ENCODE data around the gene ABCD4.

Gene ABCD4

DNA sequence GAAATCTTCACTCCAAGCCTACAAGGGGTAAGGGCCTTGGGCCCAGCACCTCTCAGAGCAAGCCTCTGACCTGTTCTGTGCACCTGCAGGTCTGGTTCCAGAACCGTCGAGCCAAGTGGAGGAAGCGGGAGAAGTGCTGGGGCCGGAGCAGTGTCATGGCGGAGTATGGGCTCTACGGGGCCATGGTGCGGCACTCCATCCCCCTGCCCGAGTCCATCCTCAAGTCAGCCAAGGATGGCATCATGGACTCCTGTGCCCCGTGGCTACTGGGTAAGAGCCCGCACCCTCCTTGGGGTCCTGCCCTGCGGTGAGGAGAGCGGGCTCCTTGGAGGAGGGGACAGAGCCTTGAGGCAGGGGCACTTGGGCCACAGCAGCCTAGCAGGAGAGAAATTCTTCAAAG is 43.2 kb downstream of the ABCD4 start:
- no peak for DNase-seq (ENCODE audit: low read depth in 2 of 2)

DNA sequence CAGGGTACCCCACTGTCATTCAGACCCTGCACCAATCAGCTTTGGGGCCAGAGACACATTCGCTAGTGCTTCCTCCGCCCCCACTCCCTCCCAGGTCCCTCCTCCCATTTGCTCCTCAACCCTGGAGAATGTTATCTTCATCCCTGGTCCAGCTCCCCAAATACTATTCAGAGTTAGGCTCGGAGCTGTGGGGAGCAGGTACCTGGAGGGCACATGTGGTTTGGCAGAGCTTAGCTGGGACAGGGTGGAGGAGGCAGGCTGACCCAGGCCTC is 44.0 kb downstream of the ABCD4 start:
- no peak for DNase-seq (ENCODE audit: low read depth in 2 of 2)

DNA sequence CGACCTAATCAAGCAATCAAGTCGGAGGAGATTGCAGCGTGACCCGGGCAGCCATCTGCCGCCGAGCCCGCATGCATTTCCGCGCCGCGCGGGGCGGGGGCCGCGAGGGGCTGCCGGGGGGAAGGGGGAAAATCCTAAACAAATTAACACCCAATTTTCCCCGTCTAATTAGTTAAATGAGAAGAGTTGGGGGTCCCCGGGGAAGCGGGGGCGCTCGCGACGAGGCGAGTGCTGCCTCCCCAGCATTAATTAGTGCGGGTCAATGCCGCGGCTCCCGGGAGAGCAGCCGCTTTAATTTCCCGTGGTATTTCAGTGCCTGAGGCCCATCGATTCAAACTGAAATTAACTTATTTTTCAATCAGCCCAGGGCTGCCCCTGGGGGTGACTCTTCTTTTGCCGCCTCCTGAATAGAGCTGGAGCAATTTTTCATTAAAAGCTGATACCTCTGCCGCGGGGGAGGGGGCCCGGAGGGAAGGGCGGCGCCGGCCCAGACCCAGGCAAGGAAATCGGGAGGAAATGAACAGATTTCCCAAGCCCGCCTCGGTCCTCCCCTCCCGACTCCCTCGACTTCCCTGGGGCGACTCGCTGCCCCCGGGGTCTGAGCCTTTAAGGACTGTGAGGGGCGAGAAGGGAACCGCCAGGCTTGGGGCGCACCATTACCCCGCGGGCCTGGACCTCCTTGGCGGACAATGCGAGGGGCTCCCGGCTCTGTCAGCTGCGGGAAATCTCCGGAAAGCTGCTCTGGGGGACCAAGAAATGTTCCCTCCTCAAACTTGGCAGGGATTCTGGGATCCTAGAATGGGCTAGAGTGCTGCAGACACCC is 44.6 kb downstream of the ABCD4 start:
- no peak for DNase-seq (ENCODE audit: low read depth in 2 of 2)

DNA sequence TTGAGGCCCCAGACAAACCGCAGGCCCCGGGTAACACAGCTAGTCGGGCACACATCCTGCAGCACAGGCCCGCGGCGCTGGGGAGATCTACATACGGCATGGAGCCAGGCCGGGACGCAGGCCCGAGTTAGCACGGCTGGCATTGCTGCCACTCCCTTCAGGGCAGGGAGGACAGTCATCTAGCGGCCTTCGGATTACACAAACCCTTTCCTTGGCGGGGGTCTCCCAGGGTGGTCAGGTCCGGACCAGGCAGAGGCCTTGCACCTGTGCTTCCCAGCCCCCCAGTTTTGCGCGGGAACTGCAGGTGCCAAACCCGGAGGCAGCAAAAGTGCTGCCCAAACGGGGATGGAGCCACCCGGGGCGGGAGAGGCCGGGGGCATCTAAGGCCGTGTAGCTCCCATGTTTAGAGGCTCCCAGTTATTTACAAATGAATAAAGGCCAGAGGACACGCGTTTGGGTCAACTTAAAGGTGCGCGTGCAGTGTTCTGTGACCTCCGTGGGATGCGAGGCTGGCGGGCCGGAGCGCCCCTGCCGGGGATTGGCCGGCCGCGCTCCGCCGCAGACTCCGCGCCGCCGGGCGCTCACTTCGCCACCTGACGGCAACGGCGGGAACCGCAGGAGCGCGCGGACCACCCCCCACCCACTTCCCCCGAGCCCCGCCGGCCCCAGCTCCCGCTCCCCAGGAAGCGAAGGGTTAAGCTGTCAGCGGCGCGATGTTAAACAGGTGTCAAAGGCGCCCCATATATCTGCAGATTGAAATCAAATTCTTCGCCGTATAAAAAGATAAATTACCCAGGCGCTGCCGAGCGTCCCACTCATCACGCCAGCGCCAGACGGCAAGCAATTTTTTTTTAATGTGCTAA is 45.4 kb downstream of the ABCD4 start:
- peak; percentile 15 to 38 for DNase-seq (ENCODE audit: low read depth in 2 of 2)

DNA sequence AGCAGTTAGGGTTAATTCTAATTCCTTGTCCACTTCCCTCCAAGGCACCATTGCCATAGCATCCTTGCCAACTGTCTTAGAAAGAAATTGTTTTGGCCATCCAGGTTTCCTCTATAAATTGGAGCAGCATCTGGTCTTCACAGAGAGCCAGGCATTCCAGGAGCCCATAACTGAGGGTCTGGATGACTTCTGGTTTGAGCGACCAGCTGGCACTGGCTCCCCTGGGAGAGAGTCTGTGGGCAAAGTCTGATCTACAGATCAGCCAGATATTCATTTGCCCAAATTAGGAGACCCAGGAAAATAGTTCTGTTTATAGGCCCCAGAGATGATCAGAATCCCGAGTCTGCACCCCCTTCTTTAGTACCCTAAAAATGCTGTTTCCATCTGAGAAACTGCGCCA is 47.5 kb downstream of the ABCD4 start:
- DNase-seq (ENCODE audit: low read depth in 2 of 2): no peak

DNA sequence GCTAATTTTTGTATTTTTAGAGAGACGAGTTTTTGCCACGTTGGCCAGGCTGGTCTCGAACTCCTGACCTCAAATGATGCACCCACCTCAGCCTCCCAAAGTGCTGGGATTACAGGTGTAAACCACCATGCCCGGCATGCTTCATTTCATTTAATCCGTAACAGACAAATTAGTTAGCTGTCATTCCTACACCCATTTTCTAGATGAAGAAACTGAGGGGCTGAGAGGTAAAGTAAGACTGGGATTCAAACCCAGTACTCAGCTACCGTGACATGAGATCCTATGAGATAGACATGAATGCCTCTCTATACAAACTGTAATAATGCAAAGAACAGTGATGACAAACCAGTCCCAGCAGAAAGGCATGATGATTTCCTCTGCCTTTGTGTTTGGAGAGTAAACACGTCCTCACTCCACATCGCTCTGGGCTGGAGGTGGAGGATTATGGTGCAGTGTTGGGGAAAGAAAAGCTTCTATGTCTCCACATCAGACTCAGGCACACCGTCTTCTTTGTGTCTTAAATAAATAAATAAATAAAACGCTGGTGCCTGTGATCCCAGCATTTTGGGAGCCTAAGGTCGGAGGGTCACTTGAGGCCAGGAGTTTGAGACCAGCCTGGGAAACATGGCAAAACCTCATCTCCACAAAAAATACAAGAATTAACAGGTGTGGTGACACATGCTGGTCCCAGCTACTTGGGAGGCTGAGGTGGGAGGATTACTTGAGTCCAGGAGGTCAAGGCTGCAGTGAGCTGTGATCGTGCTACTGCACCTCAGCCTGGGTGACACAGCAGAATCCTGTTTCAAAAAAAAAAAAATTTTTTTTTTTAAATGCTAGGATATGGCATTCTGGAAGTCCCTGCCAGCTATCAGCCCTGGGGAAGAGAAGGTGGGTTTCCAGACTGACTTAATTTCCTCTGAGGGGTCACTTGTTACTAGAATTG is 53.0 kb downstream of the ABCD4 start:
- no peak for DNase-seq (ENCODE audit: low read depth in 2 of 2)

DNA sequence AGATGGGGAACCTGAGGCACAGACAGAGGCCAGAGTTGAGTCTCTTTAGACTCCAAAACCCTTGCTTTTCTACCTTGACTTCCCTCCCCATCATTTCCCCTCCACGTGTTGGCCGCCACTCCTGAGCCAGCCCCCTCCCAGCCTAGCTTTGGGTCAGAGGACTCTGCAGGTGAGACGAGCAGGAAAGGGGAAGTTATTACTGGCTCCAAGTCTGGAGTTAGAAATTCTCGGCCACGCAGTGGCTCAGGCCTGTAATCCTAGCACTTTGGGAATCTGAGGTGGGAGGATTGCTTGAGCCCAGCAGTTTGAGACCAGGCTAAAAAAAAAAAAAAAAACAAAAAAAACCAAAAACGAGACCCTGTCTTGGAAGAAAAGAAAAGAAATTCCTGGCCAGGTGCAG is 54.7 kb downstream of the ABCD4 start:
- no peak for DNase-seq (ENCODE audit: low read depth in 2 of 2)

DNA sequence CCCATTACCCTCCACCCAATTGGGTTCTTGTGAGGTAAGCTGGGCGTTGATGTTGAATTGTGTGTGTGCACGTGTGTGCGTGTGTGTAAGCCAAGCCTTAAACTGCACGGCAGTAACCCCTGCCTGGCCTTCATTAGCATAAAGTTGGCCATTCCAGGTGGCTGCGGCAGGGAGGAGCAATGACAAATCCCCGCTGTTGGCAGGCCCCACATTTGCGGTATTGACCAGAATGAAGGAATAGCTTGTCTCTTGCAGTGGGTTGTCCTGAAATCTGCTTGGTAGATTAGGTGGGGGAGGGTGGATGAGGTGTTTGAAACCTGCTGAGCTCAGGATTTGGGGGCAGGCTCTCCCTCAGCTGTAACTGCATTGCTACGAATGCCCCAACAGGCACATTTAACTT is 56.2 kb downstream of the ABCD4 start:
- no peak for DNase-seq (ENCODE audit: low read depth in 2 of 2)

DNA sequence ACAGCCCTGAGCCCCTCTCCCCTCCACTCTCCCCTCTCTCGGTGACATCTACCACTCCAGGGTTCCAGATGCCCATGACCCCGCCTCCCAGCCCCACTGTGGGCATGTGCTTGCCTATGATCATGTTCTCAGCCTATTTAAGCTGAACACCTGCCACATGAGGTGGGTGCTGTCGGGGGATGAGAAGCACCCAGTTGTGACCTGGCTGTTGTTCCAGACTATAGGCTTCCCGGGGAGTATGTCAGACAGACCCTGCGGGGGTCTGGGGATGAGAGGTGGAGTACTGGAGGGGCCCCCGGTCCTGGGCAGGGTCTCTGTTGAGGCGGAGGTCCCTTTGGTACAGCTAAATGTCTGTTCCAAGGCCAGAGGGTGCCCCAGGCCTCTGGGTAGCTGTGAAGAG is 57.4 kb downstream of the ABCD4 start:
- no peak for DNase-seq (ENCODE audit: low read depth in 2 of 2)

DNA sequence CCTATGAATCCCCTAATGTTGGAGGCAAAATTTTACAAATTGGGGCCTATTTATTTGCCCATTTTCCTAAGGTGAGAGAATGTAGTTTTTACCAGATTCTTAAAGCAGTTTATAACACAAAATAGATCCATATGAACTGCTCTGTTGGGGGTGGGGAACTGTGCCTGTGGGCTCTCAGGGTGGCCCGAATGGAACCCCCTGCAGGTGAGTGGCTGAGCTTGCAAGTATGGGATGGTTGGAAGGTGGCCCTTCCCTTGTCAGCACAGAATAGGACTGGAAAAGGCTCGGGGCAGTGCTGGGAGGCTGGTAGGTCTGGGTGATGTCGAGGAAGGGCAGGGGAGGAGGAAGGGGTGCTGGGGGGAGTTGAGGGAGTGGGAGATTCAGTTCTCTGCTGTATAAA is 58.6 kb downstream of the ABCD4 start:
- DNase-seq (ENCODE audit: low read depth in 2 of 2): no peak

DNA sequence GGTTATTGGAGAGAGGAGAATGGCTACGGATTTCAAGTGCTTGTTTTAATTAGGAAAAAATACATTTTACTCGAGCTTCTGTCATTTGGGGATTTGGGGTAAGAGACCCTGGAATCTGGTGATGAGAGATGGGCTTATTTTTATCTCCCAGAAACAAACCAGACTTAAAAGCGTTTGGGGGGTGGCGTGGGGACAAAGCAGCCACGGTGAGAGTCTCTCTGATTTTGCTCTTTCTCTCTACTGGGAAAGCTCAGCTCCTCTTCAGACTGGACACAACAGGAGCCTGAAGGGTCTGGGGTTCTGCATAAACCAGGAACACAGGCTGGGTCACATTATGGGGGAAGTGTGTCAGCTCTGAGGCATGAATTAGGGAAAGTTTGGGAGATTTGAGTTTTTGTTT is 59.7 kb downstream of the ABCD4 start:
- DNase-seq (ENCODE audit: low read depth in 2 of 2): no peak

DNA sequence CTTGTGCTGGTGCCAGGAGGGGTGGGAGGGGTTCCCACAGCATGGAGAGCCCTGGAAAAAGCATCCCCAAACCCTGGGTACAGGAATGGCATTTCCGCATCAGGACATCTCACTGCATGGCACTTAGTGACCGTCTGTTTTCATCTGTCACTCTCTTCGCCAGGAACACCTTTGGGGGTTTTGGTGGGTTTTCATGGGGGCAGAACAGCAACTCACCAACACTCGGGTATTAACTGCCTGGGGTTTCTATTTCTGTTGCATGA is 60.0 kb downstream of the ABCD4 start:
- DNase-seq (ENCODE audit: low read depth in 2 of 2): no peak

DNA sequence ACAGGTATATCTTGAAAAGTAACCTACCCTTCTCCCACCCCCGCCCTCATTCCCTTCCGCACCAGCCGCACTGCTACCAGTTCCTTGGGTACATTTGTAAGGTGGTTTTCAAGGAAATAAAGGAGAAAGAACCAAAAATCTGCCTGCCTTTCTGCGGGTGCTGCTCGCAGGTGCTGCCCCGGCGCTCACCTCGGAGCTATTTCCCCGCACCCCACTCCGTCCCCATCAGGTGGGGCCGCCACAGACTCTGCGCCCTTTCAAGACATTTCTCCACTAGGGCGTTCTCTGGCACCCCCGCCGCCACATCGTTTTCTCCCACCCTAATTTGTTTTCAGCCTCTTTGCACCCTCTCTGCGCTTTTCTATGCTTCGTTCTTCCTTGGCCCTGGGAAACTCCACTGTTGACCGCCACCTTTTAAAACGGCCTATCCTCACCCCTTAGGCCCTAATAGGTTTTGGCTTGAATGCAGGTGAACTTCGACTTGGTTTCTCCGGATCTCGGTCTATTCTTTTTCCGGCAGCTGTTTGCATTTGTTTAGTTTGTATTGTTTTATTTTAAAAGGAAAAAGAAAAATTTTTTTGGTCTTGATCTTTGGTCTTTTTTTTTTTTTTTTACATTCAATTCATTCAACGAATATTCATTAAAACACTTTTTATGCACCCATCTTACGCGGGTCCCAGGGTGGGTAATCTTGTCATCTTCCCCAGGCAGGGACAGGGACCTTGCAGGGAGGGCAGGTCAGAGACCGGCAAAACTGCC is 60.5 kb downstream of the ABCD4 start:
- no peak for DNase-seq (ENCODE audit: low read depth in 2 of 2)

DNA sequence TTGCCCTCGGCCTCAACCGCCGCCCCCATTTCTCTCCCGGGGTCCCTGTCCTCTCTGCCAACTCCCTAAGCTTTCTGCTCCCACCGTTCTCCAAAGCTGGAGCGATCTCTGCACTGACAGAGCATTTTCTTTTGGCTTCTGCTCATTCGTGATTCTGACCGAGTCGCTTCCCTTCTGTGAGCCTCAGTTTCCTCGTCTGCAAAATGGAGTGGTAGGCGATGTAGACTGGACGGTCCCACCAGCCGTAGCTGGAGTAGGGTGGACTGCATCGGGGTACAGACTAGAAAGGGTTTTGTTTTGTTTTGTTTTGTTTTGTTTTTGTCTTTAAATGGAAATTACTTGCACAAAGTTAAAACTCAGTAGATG is 61.1 kb downstream of the ABCD4 start:
- no peak for DNase-seq (ENCODE audit: low read depth in 2 of 2)

DNA sequence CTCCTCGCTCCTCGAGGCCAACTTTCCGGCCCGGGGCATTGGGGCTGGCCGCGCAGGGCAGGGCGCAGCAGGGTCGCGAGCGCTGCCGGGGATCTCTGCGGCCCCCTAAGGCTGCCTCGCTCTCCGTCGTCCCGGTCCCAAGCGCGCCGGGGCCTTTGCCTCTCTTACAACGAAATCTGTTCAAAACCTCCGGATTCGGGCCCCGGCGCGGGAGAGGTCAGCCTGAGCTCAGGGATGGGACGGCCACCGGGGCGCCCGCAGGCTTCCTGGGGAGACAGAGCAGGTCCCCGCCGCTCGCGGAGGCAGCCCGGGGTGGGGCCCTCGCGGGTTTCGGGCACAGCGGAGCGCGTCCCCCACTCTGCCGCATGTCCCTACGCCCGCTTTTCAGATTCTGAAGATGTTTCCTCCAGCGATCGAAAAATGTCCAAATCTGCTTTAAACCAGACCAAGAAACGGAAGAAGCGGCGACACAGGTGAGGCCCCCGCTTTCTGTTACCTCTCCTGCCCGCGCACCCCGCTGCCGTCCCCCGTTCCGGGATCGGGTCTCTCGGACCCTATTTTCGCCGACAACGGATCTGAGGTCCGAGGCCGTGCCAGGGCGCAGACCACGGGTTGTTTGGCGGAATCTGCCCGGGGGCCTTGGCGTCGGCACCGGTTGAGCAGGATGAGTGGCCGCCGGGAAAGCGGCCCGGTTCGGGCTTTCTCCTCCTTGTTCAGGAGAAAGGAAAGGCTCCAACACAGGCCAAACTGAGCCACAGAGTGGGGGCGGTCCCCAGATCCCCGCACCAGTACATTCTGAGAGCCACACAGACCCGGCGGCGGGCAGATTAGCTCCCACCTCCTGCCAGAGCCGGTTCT is 61.7 kb downstream of the ABCD4 start:
- no peak for DNase-seq (ENCODE audit: low read depth in 2 of 2)

DNA sequence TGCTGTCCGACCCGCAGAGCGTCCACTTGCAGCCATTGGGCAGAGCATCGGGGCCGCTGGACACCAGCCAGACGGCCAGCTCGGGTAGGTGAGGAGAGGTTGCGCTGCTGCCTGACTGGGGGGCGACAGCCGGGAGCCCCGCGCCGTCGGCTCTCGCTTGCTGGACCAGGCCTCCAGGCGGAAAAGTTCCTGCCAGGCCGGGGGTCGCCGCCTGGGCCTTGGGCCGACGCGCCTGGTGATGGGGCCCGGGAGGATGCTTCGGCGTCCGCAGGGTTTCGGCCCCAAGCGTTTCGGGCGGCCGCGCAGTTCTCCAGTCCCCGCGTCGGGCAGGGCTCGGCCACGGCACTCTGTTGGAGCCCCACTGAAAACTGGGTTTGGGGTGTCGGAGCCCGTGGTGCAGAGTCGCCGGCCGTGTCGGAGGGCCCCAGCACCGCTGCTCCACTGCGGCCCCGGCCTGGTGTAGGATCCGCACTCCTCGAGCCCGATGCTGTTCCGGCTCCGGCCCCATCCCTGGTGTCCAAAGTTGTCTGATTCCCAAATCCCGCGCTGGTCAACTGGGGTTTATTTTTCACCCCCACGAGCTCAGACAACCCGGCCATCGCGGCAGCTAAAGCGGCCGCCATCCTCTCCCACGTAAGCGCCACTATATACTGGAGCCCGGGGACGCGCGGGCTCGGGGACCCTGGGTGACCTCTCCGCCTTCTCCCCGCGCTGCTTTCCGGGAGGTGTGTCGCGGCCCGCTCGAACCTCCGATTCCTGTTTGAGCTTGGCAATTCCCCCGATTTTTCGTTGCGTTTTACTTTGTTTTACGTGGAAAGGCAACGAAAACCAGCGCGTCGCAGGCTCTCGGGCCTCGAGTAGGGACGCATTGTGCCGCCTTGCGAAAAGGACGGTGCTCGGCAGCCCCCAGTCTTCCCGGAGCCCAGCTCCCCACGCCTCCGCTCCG is 62.6 kb downstream of the ABCD4 start:
- no peak for DNase-seq (ENCODE audit: low read depth in 2 of 2)

DNA sequence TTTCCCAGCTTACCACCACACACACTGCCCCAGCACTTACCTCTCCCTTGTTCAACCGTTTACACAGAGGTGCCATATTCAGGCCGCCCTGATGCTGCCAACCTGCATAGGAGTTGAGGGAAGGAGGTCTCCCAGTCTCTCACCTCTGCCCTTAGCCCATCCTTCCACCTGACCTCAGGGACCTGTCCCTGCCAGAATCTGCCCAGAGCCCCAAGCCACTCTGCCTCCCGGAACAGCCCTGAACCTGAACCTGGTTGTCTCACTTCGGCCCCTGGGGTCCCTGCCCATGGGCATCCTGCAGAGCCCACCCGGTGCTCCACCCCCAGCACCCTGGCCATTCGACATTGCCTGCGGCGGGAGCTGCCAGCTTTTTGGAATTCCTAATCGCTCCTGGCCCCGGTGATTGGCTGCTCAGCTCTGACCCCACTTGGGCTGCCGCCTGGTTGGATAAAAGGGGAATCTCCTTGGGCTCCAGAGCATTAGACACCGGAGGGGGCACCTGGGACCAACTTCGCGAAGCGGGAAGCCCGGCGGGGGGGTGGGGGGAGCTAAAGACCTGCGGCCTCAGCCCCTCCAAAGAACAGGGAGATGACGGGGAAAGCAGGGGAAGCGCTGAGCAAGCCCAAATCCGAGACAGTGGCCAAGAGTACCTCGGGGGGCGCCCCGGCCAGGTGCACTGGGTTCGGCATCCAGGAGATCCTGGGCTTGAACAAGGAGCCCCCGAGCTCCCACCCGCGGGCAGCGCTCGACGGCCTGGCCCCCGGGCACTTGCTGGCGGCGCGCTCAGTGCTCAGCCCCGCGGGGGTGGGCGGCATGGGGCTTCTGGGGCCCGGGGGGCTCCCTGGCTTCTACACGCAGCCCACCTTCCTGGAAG is 63.5 kb downstream of the ABCD4 start, which contains the start of gene VSX2:
Gene VSX2, plus strand, starts transcription at position 476 of the 874 bp plus-strand sequence. Its CDS starts 113 bp downstream, at position 589.
- no peak for DNase-seq (ENCODE audit: low read depth in 2 of 2)

DNA sequence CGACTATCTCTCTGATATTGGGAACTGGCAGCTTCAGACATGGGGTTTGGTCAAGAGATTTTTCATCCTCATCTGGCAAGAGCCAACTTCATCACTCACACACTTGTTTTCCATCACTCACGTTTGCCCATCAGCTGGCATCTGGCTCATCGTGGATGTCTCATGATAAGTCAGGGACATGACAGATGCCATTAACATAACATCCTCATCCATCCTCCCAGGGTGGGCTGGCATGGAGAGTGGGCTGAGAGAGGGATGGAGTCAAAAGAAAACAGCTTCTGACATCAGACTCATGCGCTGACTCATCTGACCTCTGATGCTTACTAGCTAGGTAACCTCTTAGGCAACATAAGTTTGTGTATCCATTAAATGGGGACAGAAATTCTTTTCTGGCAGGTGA is 65.3 kb downstream of the ABCD4 start:
- no peak for DNase-seq (ENCODE audit: low read depth in 2 of 2)
